ENCODE measurements around the gene THAP8. TPM values are rescaled to one million over a fixed set of nuclear protein-coding genes. Genes with fewer than 3 reads are reported as not detected.

The THAP8 gene
- total RNA-seq, 1 donor from 2014 or later: 4.2 TPM

DNA sequence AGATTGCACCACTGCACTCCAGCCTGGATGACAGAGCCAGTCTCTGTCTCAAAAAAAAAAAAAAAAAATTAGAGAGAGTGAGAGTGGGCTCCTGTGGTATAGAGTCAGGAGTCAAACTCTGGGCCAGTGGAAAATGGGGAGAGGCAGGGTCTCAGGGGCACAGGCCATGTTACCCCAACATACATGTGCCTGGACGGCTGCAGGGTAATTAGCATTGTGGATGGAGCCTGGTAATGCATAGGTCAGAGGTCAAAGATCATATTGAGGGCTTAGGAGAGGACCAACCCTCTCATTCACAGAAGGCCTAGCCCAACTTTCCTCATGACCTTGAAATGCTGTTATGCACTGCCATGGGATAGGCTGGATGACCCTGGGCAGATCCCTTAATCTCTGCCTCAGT, 28.5 kb downstream of the THAP8 start:
- intact Hi-C loops (cut with micrococcal nuclease): no loop called here
- H3K4me1 ChIP-seq: no peaks in the 10 kb centered on the region

DNA sequence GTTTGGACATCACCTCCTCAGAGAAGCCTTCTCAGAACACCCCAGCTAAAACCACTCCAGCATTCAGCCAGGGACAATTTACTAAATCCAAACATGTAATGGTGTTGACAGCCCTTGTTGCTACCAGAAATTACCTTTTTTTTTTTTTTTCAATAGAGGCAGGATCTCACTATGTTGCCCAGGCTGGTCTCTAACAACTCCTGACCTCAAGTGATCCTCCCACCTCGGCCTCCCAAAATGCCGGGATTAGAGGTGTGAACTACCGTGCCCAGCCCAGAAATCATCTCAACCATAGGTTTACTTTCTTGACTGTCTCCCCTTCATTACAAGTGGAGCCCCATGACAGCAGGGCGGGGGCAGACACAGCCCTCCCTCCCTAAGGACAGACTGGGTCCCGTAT, 30.7 kb downstream of the THAP8 start:
- Histone ChIP-seq H3K4me3 (no peak overlapping the region), H3K9me3 (replicated peaks) (no peaks in the 10 kb centered on the region), H3K36me3 (peaks cover 29% of the 10 kb centered on the region), H3K27ac (replicated peaks) (no peak overlapping the region), H3K27me3 (ENCODE audit: low read depth) (no peaks in the 10 kb centered on the region), H3K4me1 (no peaks in the 10 kb centered on the region)
- intact Hi-C loops (cut with micrococcal nuclease): no loop called here
- DNase-seq: no peak
- TF ChIP-seq, protein P1, sequence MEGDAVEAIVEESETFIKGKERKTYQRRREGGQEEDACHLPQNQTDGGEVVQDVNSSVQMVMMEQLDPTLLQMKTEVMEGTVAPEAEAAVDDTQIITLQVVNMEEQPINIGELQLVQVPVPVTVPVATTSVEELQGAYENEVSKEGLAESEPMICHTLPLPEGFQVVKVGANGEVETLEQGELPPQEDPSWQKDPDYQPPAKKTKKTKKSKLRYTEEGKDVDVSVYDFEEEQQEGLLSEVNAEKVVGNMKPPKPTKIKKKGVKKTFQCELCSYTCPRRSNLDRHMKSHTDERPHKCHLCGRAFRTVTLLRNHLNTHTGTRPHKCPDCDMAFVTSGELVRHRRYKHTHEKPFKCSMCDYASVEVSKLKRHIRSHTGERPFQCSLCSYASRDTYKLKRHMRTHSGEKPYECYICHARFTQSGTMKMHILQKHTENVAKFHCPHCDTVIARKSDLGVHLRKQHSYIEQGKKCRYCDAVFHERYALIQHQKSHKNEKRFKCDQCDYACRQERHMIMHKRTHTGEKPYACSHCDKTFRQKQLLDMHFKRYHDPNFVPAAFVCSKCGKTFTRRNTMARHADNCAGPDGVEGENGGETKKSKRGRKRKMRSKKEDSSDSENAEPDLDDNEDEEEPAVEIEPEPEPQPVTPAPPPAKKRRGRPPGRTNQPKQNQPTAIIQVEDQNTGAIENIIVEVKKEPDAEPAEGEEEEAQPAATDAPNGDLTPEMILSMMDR (IDR thresholded peaks at IDR 0.05; ENCODE audit: borderline replicate concordance): no peak

More for the DNA sequence above, 28.5 kb downstream of the THAP8 start:
- Histone ChIP-seq H3K36me3 (peaks cover 29% of the 10 kb centered on the region), H3K27me3 (ENCODE audit: low read depth) (no peaks in the 10 kb centered on the region), H3K4me3 (no peak overlapping the region), H3K27ac (replicated peaks) (no peak overlapping the region), H3K9me3 (replicated peaks) (no peaks in the 10 kb centered on the region)
- TF ChIP-seq, protein P1 (IDR thresholded peaks at IDR 0.05; ENCODE audit: borderline replicate concordance): no peak
- no peak for DNase-seq

GRCh38 chr19:36019061-36019670, 34.9 kb downstream of the THAP8 start:
- Histone ChIP-seq H3K27me3 (ENCODE audit: low read depth) (no peaks in the 10 kb centered on the region), H3K4me1 (peaks cover 7% of the 10 kb centered on the region), H3K27ac (replicated peaks) (no peak overlapping the region), H3K36me3 (peaks cover 19% of the 10 kb centered on the region), H3K4me3 (no peak overlapping the region), H3K9me3 (replicated peaks) (no peaks in the 10 kb centered on the region)
- TF ChIP-seq, protein P1 (IDR thresholded peaks at IDR 0.05; ENCODE audit: borderline replicate concordance): no peak
- no peak for DNase-seq
- intact Hi-C loops (cut with micrococcal nuclease): no loop called here

DNA sequence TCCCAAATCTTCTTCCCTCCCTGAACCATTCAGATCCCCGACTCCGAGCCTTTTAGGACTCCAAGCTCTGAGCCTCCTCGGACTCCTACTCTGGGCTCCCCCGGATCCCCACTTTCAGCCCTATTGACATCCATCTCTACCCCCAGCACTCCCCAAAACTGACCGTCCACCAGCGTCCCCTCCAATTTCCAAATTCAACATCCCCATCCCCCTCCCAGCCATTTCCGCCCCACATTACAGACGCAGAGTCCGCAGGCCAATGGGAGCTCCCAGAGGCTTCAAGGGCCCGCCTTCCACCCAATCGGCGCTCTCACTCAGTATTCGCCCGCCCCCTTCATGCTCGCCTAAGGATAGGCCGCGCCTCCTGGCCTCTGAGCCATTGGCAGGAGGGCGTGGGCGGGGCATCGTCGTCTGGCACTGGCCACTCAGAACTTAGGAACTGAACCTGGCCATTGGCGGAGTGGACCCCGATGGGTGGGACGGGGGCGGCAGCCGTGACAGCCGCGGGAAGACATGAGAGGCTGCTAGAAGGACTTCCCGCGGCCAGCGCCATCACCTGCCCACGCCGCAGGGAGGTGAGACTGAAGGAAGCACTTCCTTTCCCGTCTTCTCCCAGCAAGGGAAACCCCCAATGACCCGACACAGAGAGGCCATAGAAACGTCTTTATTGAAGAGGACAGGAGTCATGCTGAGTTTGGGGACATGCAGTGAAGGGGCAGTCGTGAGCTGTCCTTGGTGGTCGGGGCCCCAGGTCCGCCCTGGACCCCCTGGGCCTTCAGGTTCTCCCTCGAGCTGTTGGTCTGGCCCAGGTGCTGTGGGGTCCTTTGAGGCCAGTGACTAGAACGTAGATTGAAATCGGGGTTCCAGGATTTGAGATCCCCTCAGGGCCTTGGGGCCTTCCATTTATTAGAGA, 39.8 kb downstream of the THAP8 start, which contains the start of gene ALKBH6:
Gene ALKBH6, minus strand, starts transcription at position 202 of the 913 bp plus-strand sequence. CDS start 816 bp downstream, outside the sequence.
- H3K27ac ChIP-seq (replicated peaks): peak within 1 kb of the TSS; percentile 84
- peak within 1 kb of the TSS; percentile 82 for H3K4me3 ChIP-seq
- no peaks in the 10 kb centered on the region for H3K36me3 ChIP-seq
- DNase-seq: peak; percentile 100
- peaks cover 25% of the 10 kb centered on the region for H3K4me1 ChIP-seq
- H3K27me3 ChIP-seq (ENCODE audit: low read depth): no peaks in the 10 kb centered on the region
- intact Hi-C loops (cut with micrococcal nuclease): no loop called here
- no peaks in the 10 kb centered on the region for H3K9me3 ChIP-seq (replicated peaks)
- TF ChIP-seq, protein P1 (IDR thresholded peaks at IDR 0.05; ENCODE audit: borderline replicate concordance): no peak

- Histone ChIP-seq H3K4me1 (peaks cover 33% of the 10 kb centered on the region), H3K9me3 (replicated peaks) (no peaks in the 10 kb centered on the region), H3K27me3 (ENCODE audit: low read depth) (no peaks in the 10 kb centered on the region), H3K4me3 (peak overlapping the region; percentile 82), H3K36me3 (no peaks in the 10 kb centered on the region), H3K27ac (replicated peaks) (peak overlapping the region; percentile 84)
- TF ChIP-seq, protein P1 (IDR thresholded peaks at IDR 0.05; ENCODE audit: borderline replicate concordance): no peak
- intact Hi-C loops (cut with micrococcal nuclease): no loop called here
- DNase-seq: no peak
These were observed 40.6 kb downstream of the THAP8 start for GRCh38 chr19:36013280-36014011.
